Hepatocyte (in vitro differentiated cells): Measurements from ENCODE around the gene NENF.

Experiments
- EZH2 ChIP-seq: fragments of 200-600 bp; sonication (generic); IDR thresholded peaks from 2 replicates; pipeline ENCODE4 v1.6.1; 2016; ENCODE audit warnings: antibody characterized with exemption, mild to moderate bottlenecking, borderline replicate concordance
- TF ChIP-seq, protein P1 (sequence below): fragments of 200-600 bp; sonication (generic); IDR thresholded peaks from 2 replicates; pipeline ENCODE4 v1.5.1; 2016; ENCODE audit warnings: antibody characterized with exemption, mild to moderate bottlenecking; ENCODE audit not compliant: poor library complexity

- TF ChIP-seq, protein P1, sequence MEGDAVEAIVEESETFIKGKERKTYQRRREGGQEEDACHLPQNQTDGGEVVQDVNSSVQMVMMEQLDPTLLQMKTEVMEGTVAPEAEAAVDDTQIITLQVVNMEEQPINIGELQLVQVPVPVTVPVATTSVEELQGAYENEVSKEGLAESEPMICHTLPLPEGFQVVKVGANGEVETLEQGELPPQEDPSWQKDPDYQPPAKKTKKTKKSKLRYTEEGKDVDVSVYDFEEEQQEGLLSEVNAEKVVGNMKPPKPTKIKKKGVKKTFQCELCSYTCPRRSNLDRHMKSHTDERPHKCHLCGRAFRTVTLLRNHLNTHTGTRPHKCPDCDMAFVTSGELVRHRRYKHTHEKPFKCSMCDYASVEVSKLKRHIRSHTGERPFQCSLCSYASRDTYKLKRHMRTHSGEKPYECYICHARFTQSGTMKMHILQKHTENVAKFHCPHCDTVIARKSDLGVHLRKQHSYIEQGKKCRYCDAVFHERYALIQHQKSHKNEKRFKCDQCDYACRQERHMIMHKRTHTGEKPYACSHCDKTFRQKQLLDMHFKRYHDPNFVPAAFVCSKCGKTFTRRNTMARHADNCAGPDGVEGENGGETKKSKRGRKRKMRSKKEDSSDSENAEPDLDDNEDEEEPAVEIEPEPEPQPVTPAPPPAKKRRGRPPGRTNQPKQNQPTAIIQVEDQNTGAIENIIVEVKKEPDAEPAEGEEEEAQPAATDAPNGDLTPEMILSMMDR, result no peak
- no peak for TF ChIP-seq EZH2
Measured at GRCh38 chr1:212397171-212397570, 35.5 kb upstream of the NENF start.
